ENCODE measurements around the gene UNC45A. TPM values are rescaled to one million over a fixed set of nuclear protein-coding genes. Genes with fewer than 3 reads are reported as not detected.

Gene UNC45A
- total RNA-seq, 2 experiments from 2014 or later: 46.1 to 68.0 TPM

DNA sequence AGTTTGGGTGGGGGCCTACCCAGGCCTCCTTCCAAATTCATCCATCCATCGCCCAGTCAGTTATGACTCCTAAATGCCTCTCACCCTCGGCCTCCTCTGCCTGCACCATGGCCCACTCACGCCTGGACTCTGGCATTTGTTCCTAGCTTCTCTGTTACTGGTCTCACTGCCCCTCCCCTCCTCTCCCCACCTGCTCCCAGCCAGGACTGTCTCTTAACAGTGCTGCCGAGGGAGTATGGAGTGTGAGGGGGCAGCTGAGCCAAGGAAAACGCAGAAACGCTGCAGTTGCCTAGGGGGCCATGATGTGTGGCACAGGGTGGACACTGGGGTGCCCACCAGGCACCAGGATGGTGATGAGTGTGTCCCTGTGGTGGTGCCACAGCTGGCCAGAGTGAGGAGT is 22.7 kb downstream of the UNC45A start:
- Histone ChIP-seq H4K20me1 (ENCODE audit: insufficient read depth, low read length) (no peaks in the 10 kb centered on the region), H3K9me2 (ENCODE audit: insufficient read depth, low read length) (no peaks in the 10 kb centered on the region), H3K27ac (ENCODE audit: low read depth, low read length, poor library complexity, severe bottlenecking) (no peak overlapping the region), H3K4me3 (ENCODE audit: low read depth, low read length, poor library complexity, severe bottlenecking) (no peak overlapping the region), H3K9me3 (ENCODE audit: low read length) (no peaks in the 10 kb centered on the region), H3K36me3 (ENCODE audit: insufficient read depth, low read length) (peaks cover 68% of the 10 kb centered on the region), H3K4me1 (ENCODE audit: insufficient read depth, low read length, poor library complexity, severe bottlenecking) (peaks cover 18% of the 10 kb centered on the region), H3K4me2 (ENCODE audit: low read length) (no peak overlapping the region), H3K79me2 (ENCODE audit: insufficient read depth, low read depth, low read length) (peaks cover 12% of the 10 kb centered on the region), H2AFZ (ENCODE audit: low read length) (no peak overlapping the region)
- BruUV-seq (replicated peaks): no TSS peak
- ChIA-PET POLR2A (interaction anchor here (0.6 to 6.1 kb wide), 4 partner anchors 10 to 173 kb away, joined by 3 to 58 read pairs (median 6); partner anchors contain the start of genes HDDC3 and UNC45A), CTCF (ENCODE audit: unreplicated experiment) (interaction anchor here (0.9 to 1.5 kb wide), 3 partner anchors 22 to 31 kb away, joined by 3 to 8 read pairs (median 5); partner anchors contain the start of gene HDDC3)
- no peak for DNase-seq (ENCODE audit: low spot score)
- intact Hi-C loops (cut with micrococcal nuclease; ENCODE audit: unreplicated experiment): loop anchor here (2.0 kb wide), 1 partner anchor 313 kb away; no protein-coding TSS in a partner anchor
- no peak for TF ChIP-seq EZH2phosphoT487 (IDR thresholded peaks at IDR 0.05; ENCODE audit: borderline replicate concordance, low read depth, low read length)
- TF ChIP-seq, protein P1, sequence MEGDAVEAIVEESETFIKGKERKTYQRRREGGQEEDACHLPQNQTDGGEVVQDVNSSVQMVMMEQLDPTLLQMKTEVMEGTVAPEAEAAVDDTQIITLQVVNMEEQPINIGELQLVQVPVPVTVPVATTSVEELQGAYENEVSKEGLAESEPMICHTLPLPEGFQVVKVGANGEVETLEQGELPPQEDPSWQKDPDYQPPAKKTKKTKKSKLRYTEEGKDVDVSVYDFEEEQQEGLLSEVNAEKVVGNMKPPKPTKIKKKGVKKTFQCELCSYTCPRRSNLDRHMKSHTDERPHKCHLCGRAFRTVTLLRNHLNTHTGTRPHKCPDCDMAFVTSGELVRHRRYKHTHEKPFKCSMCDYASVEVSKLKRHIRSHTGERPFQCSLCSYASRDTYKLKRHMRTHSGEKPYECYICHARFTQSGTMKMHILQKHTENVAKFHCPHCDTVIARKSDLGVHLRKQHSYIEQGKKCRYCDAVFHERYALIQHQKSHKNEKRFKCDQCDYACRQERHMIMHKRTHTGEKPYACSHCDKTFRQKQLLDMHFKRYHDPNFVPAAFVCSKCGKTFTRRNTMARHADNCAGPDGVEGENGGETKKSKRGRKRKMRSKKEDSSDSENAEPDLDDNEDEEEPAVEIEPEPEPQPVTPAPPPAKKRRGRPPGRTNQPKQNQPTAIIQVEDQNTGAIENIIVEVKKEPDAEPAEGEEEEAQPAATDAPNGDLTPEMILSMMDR (conservative IDR thresholded peaks at IDR 0.05; ENCODE audit: low read length): no peak

DNA sequence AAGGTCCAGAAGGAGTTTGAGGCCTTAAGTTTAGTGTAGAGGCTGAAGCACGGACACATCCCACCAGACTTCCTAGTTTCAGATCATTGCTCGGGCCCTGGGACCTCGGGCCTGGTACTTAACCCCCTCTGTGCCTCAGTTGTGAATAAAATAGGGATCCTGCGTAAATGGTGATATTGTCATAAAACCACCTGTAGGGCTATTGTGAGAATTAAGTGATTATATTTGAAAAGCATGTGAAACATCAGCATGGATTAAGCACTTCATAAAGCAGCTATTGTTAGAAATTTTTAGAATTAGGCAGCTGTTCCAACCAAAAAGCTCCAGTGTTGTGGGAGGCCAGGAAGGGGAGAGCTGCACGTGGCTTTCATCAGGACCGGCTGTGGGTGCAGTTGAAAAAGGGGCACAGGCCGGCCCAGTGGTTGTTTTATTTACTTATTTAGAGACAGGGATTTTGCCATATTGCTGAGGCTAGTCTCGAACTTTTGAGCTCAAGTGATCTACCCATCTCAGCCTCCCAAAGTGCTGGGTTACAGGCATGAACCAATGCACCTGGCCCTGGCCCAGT is 24.0 kb downstream of the UNC45A start:
- peaks cover 68% of the 10 kb centered on the region for H3K36me3 ChIP-seq (ENCODE audit: insufficient read depth, low read length)
- DNase-seq (ENCODE audit: low spot score): no peak
- TF ChIP-seq EZH2phosphoT487 (IDR thresholded peaks at IDR 0.05; ENCODE audit: borderline replicate concordance, low read depth, low read length): no peak
- TF ChIP-seq, protein P1 (conservative IDR thresholded peaks at IDR 0.05; ENCODE audit: low read length): no peak
- no peak overlapping the region for H3K4me2 ChIP-seq (ENCODE audit: low read length)
- intact Hi-C loops (cut with micrococcal nuclease; ENCODE audit: unreplicated experiment): no loop called here
- H3K4me3 ChIP-seq (ENCODE audit: low read depth, low read length, poor library complexity, severe bottlenecking): no peak overlapping the region
- no peak overlapping the region for H2AFZ ChIP-seq (ENCODE audit: low read length)
- no peaks in the 10 kb centered on the region for H3K9me3 ChIP-seq (ENCODE audit: low read length)
- H4K20me1 ChIP-seq (ENCODE audit: insufficient read depth, low read length): no peaks in the 10 kb centered on the region; the same call in 1 of the 2 replicates
- H3K27ac ChIP-seq (ENCODE audit: low read depth, low read length, poor library complexity, severe bottlenecking): no peak overlapping the region
- H3K79me2 ChIP-seq (ENCODE audit: insufficient read depth, low read depth, low read length): peaks cover 12% of the 10 kb centered on the region
- BruUV-seq (replicated peaks): no TSS peak
- no peaks in the 10 kb centered on the region for H3K9me2 ChIP-seq (ENCODE audit: insufficient read depth, low read length)
- CTCF ChIA-PET (ENCODE audit: unreplicated experiment): no interaction called here
- peaks cover 16% of the 10 kb centered on the region for H3K4me1 ChIP-seq (ENCODE audit: insufficient read depth, low read length, poor library complexity, severe bottlenecking)
- POLR2A ChIA-PET: interaction anchor here (0.7 to 6.1 kb wide), 6 partner anchors 25 to 68 kb away, joined by 3 to 58 read pairs (median 6); partner anchors contain the start of genes HDDC3 and UNC45A

DNA sequence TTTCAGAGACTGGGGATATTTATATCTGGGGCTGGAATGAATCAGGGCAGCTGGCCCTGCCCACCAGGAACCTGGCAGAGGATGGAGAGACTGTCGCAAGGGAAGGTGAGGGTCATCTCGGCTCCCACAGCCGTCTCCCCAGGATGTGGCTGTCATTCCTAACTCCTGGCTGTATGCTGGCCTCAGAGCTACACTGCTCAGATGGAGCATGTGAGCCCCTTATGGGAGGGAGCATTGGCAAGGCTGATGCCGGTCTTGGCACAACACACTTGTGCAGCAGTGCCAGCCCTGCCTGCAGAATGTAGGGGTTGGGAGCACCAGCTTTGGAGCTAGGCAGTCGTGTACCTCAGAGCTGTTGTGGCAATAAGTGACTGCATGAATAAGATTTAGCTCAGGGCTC is 24.8 kb downstream of the UNC45A start:
- ChIA-PET CTCF (ENCODE audit: unreplicated experiment) (no interaction called here), POLR2A (interaction anchor here (1.0 to 2.1 kb wide), 3 partner anchors 27 to 67 kb away, joined by 3 to 5 read pairs (median 4); partner anchors contain the start of gene HDDC3)
- peaks cover 75% of the 10 kb centered on the region for H3K36me3 ChIP-seq (ENCODE audit: insufficient read depth, low read length)
- H3K9me3 ChIP-seq (ENCODE audit: low read length): no peaks in the 10 kb centered on the region
- H3K27ac ChIP-seq (ENCODE audit: low read depth, low read length, poor library complexity, severe bottlenecking): no peak overlapping the region
- no peak overlapping the region for H3K4me3 ChIP-seq (ENCODE audit: low read depth, low read length, poor library complexity, severe bottlenecking)
- TF ChIP-seq, protein P1 (conservative IDR thresholded peaks at IDR 0.05; ENCODE audit: low read length): no peak
- no peak for TF ChIP-seq EZH2phosphoT487 (IDR thresholded peaks at IDR 0.05; ENCODE audit: borderline replicate concordance, low read depth, low read length)
- intact Hi-C loops (cut with micrococcal nuclease; ENCODE audit: unreplicated experiment): no loop called here
- peaks cover 11% of the 10 kb centered on the region for H3K4me1 ChIP-seq (ENCODE audit: insufficient read depth, low read length, poor library complexity, severe bottlenecking)
- peaks cover 12% of the 10 kb centered on the region for H3K79me2 ChIP-seq (ENCODE audit: insufficient read depth, low read depth, low read length)
- BruUV-seq (replicated peaks): no TSS peak
- no peak overlapping the region for H3K4me2 ChIP-seq (ENCODE audit: low read length)
- H3K9me2 ChIP-seq (ENCODE audit: insufficient read depth, low read length): no peaks in the 10 kb centered on the region
- no peak for DNase-seq (ENCODE audit: low spot score)
- H2AFZ ChIP-seq (ENCODE audit: low read length): no peak overlapping the region
- no peaks in the 10 kb centered on the region; the same call in 1 of the 2 replicates for H4K20me1 ChIP-seq (ENCODE audit: insufficient read depth, low read length)
